Epithelial cell of esophagus (primary cell): ENCODE results near the gene PCDH12.

Source experiments
- DNase-seq: peaks from one replicate; pipeline ENCODE4 v3.0.0; 2010; ENCODE audit warnings: low read depth
- H3K4me3 ChIP-seq: 2 replicates; pipeline ENCODE4 v1.5.1; 2011; ENCODE audit warnings: mild to moderate bottlenecking, low read length, control low read depth
- TF ChIP-seq, protein P1 (sequence below): IDR thresholded peaks from 2 replicates; pipeline ENCODE4 v1.5.1; 2011; ENCODE audit warnings: low read depth, mild to moderate bottlenecking, low read length, control low read depth, inconsistent platforms; ENCODE audit not compliant: insufficient read depth; ENCODE audit errors: missing control alignments

PCDH12 gene

DNA sequence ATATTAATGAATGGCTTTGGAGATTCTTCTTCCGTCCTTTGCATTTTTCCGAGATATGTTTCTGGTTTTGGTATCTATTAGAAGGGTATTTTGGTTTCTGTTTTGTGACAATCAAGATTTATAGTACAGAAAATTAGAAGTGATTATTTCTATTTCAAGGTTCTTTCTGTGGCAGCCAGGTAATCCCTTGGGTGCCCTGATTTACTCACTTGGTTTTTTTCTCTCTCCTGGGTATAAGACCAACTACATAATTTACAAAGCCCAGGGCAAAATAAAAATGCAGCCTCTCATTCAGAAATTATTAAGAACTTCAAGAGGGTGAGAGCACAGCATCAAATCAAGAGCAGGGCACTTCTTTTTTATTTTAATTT is 8.9 kb upstream of the PCDH12 start:
- TF ChIP-seq, protein P1, sequence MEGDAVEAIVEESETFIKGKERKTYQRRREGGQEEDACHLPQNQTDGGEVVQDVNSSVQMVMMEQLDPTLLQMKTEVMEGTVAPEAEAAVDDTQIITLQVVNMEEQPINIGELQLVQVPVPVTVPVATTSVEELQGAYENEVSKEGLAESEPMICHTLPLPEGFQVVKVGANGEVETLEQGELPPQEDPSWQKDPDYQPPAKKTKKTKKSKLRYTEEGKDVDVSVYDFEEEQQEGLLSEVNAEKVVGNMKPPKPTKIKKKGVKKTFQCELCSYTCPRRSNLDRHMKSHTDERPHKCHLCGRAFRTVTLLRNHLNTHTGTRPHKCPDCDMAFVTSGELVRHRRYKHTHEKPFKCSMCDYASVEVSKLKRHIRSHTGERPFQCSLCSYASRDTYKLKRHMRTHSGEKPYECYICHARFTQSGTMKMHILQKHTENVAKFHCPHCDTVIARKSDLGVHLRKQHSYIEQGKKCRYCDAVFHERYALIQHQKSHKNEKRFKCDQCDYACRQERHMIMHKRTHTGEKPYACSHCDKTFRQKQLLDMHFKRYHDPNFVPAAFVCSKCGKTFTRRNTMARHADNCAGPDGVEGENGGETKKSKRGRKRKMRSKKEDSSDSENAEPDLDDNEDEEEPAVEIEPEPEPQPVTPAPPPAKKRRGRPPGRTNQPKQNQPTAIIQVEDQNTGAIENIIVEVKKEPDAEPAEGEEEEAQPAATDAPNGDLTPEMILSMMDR = no peak
- H3K4me3 ChIP-seq = no peak overlapping the region
- DNase-seq = no peak

- no peak for DNase-seq
- no peak overlapping the region for H3K4me3 ChIP-seq
- TF ChIP-seq, protein P1 = no peak
These were observed 8.4 kb upstream of the PCDH12 start for GRCh38 chr5:141966275-141966962.

DNA sequence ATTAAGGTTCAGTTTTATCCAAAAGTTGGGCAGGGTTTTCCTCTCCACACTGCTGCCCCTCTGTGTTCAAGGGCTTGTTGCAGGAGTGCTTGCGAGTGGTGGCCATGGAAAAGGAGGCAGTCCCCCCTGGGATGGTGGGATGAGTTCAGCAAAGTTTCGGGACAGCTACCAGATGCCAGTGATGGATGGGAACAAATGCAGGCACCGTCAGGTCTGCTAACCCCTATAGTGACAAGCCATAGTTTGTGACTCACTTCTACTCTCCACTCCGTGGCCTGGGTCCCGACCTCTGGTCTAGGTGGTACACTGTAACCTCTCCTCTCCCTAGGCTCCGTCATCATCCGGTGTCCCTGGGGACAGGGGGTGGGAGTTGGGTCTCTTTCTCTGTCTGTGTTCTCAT is 7.1 kb upstream of the PCDH12 start:
- no peak overlapping the region for H3K4me3 ChIP-seq
- no peak for DNase-seq
- TF ChIP-seq, protein P1 = no peak

GRCh38 chr5:141963701-141964100 is 5.7 kb upstream of the PCDH12 start:
- DNase-seq = no peak
- TF ChIP-seq, protein P1 = no peak
- no peak overlapping the region for H3K4me3 ChIP-seq

- DNase-seq = no peak
- TF ChIP-seq, protein P1 = no peak
- no peak overlapping the region for H3K4me3 ChIP-seq
These were observed 3.5 kb upstream of the PCDH12 start for GRCh38 chr5:141961466-141961865.

GRCh38 chr5:141960449-141961323 is 2.7 kb upstream of the PCDH12 start:
- peak; percentile 78 for DNase-seq
- TF ChIP-seq, protein P1 = peak; percentile 91
- H3K4me3 ChIP-seq = no peak overlapping the region
